ENCODE measurements around the gene GEMIN7. TPM values are rescaled to one million over a fixed set of nuclear protein-coding genes. Genes with fewer than 3 reads are reported as not detected.

Gene GEMIN7
- total and polyA plus RNA-seq, 2 of the 13 experiments (the other 11 are each of a cell fraction or from before 2014, with no cell fraction given) = 24.1 to 30.6 TPM

DNA sequence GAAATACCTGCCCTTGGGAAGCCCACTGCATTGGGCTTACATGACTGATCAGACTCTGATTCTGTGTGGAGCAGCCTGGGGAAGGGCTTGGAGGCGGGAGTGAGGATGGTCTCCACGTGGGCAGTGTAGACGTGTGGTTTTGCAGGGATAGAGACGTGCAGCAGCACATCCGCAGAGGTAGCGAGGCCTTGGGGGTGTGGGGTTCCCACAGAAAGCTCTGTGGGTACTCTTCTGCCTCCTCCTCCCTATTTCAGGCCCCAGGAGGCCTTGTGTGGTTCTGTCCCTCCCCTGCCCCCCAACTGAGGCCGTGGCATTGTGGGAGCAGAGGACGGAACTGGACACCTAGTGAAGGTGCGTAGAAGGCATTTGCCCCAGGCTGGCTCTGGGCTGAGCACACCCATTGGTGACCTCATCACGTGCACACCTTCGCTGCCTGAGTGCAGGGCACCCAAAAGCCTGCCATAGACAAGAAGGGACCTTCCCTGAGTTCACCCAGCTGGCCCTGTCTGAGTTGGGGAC, 42.8 kb downstream of the GEMIN7 start:
- no peak overlapping the region for H3K9ac ChIP-seq (ENCODE audit: insufficient read depth, low read depth, low read length)
- no peak overlapping the region for H3K4me2 ChIP-seq (ENCODE audit: low read depth, low read length)
- WGBS (ENCODE audit: low lambda C conversion rate) = 96% methylated on average over 9 of the region's 11 CpGs
- POLR2A ChIA-PET = no interaction called here
- TF ChIP-seq MXI1 (IDR thresholded peaks at IDR 0.05; ENCODE audit: borderline replicate concordance, low read depth, low read length) (no peak), TSC22D2 (CRISPR knock-in tag; IDR thresholded peaks at IDR 0.05; ENCODE audit: borderline replicate concordance) (no peak)
- in situ Hi-C loops (cut with HindIII; ENCODE audit: extremely low pct_ligation_motif_present, low pct_unique_long_range_greater_than_20kb) = loop anchor here (10.0 kb wide), 1 partner anchor 107 kb away; no protein-coding TSS in a partner anchor
- DNase-seq (ENCODE audit: low spot score) (no peak), FAIRE-seq (no peak), ATAC-seq (no peak)
- no peak overlapping the region for H3K27ac ChIP-seq (ENCODE audit: extremely low read length, insufficient read depth, low read length)
- peaks cover 11% of the 10 kb centered on the region; the same call in 1 of the 2 replicates for H4K20me1 ChIP-seq (ENCODE audit: insufficient read depth, low read length)
- intact Hi-C loops (cut with micrococcal nuclease; ENCODE audit: unreplicated experiment) = no loop called here
- CTCF ChIA-PET (ENCODE audit: low intra/inter-chr PET ratio, low total read pairs) = no interaction called here
- peaks cover 4 to 8% of the 10 kb centered on the region in 2 experiments; a peak in 3 of 5 replicates for H3K36me3 ChIP-seq (replicated peaks in 1 of 2; ENCODE audit: control insufficient read depth in 1 of 2, insufficient read depth in 2 of 2, low read length in 2 of 2)
- H3K27me3 ChIP-seq (ENCODE audit: control insufficient read depth in 1 of 2, insufficient read depth in 2 of 2, low read length in 2 of 2) = no peaks in the 10 kb centered on the region
- BruUV-seq (replicated peaks) = no TSS peak
- H3K9me3 ChIP-seq (ENCODE audit: low read length) = no peaks in the 10 kb centered on the region
- H3K79me2 ChIP-seq (ENCODE audit: insufficient read depth, low read length) = peaks cover 61% of the 10 kb centered on the region
- H3K4me3 ChIP-seq (replicated peaks in 1 of 3; ENCODE audit: insufficient read depth in 1 of 3, low read depth in 2 of 3, low read length in 3 of 3) = no peak overlapping the region
- H3K4me1 ChIP-seq (ENCODE audit: insufficient read depth, low read length) = peaks cover 10% of the 10 kb centered on the region; the same call in 1 of the 2 replicates
- H2AFZ ChIP-seq (ENCODE audit: low read length) = no peak overlapping the region

DNA sequence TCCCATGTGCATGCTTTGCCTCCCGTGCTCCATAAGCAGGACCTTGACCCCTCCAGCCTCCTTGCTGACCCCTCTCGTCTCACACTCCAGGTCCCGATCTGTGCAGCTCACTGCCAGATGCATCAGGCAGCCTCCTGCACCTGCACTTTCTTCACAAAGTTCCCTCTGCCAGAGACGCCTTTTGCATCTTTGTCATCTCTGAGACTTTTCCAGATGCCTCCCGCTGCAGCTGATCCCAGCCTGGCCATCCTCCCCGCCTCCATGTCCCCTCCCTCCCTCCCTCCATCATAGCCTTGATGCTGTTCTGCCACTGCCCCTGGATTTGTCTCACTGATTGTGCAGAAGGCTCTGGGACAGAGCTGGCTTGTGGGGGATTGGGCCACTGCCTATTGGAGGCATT, 43.8 kb downstream of the GEMIN7 start:
- no peak for TF ChIP-seq DR1 (CRISPR knock-in tag; IDR thresholded peaks at IDR 0.05)
- no peak for TF ChIP-seq THAP11 (CRISPR knock-in tag; IDR thresholded peaks at IDR 0.05)
- no peak for TF ChIP-seq SOX13 (IDR thresholded peaks at IDR 0.05)
- TF ChIP-seq SOX13 (CRISPR knock-in tag; conservative IDR thresholded peaks at IDR 0.05 in 1 of 2, IDR thresholded peaks at IDR 0.05 in 1 of 2) = no peak
- TF ChIP-seq ZNF205 (CRISPR knock-in tag; IDR thresholded peaks at IDR 0.05) = no peak
- no peak for TF ChIP-seq KDM3A (CRISPR knock-in tag; IDR thresholded peaks at IDR 0.05; ENCODE audit: low read depth)
- no peak for TF ChIP-seq ZNF841 (CRISPR knock-in tag; IDR thresholded peaks at IDR 0.05; ENCODE audit: borderline replicate concordance)
- no peak for TF ChIP-seq ELK4 (CRISPR knock-in tag; IDR thresholded peaks at IDR 0.05; ENCODE audit: borderline replicate concordance)
- no peak for TF ChIP-seq ZNF230 (CRISPR knock-in tag; IDR thresholded peaks at IDR 0.05)
- Histone ChIP-seq H2AFZ (ENCODE audit: low read length) (no peak overlapping the region), H3K36me3 (replicated peaks in 1 of 2; ENCODE audit: control insufficient read depth in 1 of 2, insufficient read depth in 2 of 2, low read length in 2 of 2) (peaks cover 4 to 8% of the 10 kb centered on the region in 2 experiments; a peak in 3 of 5 replicates), H3K4me1 (ENCODE audit: insufficient read depth, low read length) (peaks cover under 1% of the 10 kb centered on the region; the same call in 1 of the 2 replicates), H3K27me3 (ENCODE audit: control insufficient read depth in 1 of 2, insufficient read depth in 2 of 2, low read length in 2 of 2) (no peaks in the 10 kb centered on the region), H3K4me2 (ENCODE audit: low read depth, low read length) (no peak overlapping the region), H3K9me3 (ENCODE audit: low read length) (no peaks in the 10 kb centered on the region), H3K79me2 (ENCODE audit: insufficient read depth, low read length) (peaks cover 55% of the 10 kb centered on the region), H4K20me1 (ENCODE audit: insufficient read depth, low read length) (peaks cover 11% of the 10 kb centered on the region; the same call in 1 of the 2 replicates), H3K27ac (ENCODE audit: extremely low read length, insufficient read depth, low read length) (no peak overlapping the region), H3K9ac (ENCODE audit: insufficient read depth, low read depth, low read length) (no peak overlapping the region), H3K4me3 (replicated peaks in 1 of 3; ENCODE audit: insufficient read depth in 1 of 3, low read depth in 2 of 3, low read length in 3 of 3) (no peak overlapping the region)
- 93% methylated on average over 6 of the region's 6 CpGs for WGBS (ENCODE audit: low lambda C conversion rate)
- FAIRE-seq (no peak), DNase-seq (ENCODE audit: low spot score) (no peak), ATAC-seq (no peak)
- in situ Hi-C loops (cut with HindIII; ENCODE audit: extremely low pct_ligation_motif_present, low pct_unique_long_range_greater_than_20kb) = loop anchor here (10.0 kb wide), 1 partner anchor 108 kb away; no protein-coding TSS in a partner anchor
- no TSS peak for BruUV-seq (replicated peaks)
- ChIA-PET POLR2A (no interaction called here), CTCF (ENCODE audit: low intra/inter-chr PET ratio, low total read pairs) (no interaction called here)
- intact Hi-C loops (cut with micrococcal nuclease; ENCODE audit: unreplicated experiment) = no loop called here
